CD14-positive monocyte (primary cell): ENCODE data around the gene REC8. TPM values are rescaled to one million over a fixed set of nuclear protein-coding genes. Genes with fewer than 3 reads are reported as not detected.
A peak's percentile ranks its signal among the peaks of the same experiment; 100 is the strongest.

Source experiments
- DNase-seq, 3 donors: peaks; one replicate each; pipeline ENCODE4 v3.0.0-alpha.2; 2011 to 2022
- H2AFZ ChIP-seq: 2 replicates; pipeline ENCODE4 v1.6.0; 2012; ENCODE audit warnings: mild to moderate bottlenecking, low read depth, low read length, inconsistent platforms; ENCODE audit not compliant: insufficient read depth, poor library complexity, severe bottlenecking
- H3K27ac ChIP-seq, 2 donors: 1 replicate in 1 of 2; 2 replicates in 1 of 2; pipeline ENCODE4 v1.5.1; 2012 to 2013; ENCODE audit warnings: low read length in 2 of 2, control low read depth in 1 of 2, inconsistent platforms in 1 of 2, low read depth in 1 of 2, mild to moderate bottlenecking in 1 of 2
- H3K27me3 ChIP-seq, 2 donors: one replicate each; pipeline versions ENCODE4 v1.6.0 to v1.6.1; 2011 to 2013; ENCODE audit warnings: low read length in 2 of 2; ENCODE audit not compliant: control insufficient read depth in 2 of 2, insufficient read depth in 2 of 2
- H3K36me3 ChIP-seq, 2 donors: replicated peaks in 1 of 2; 1 replicate in 1 of 2; 2 replicates in 1 of 2; pipeline versions ENCODE4 v1.5.1 to v1.6.1; 2012 to 2013; ENCODE audit warnings: low read length in 2 of 2, control low read depth in 1 of 2, inconsistent platforms in 1 of 2, mild to moderate bottlenecking in 1 of 2; ENCODE audit not compliant: insufficient read depth in 2 of 2, control insufficient read depth in 1 of 2
- H3K4me1 ChIP-seq, 2 donors: 1 replicate in 1 of 2; 2 replicates in 1 of 2; pipeline versions ENCODE4 v1.5.1 to v1.6.1; 2012 to 2013; ENCODE audit warnings: low read length in 2 of 2, control low read depth in 1 of 2, inconsistent platforms in 1 of 2, mild to moderate bottlenecking in 1 of 2, moderate library complexity in 1 of 2; ENCODE audit not compliant: insufficient read depth in 2 of 2, control insufficient read depth in 1 of 2
- H3K4me2 ChIP-seq: replicated peaks from 2 replicates; pipeline ENCODE3; 2012; ENCODE audit warnings: low read length, moderate library complexity, mild to moderate bottlenecking; ENCODE audit not compliant: poor library complexity, severe bottlenecking; ENCODE audit errors: extremely low read depth
- H3K4me3 ChIP-seq, 3 experiments: fragments of 200-600 bp in 1 of 3; sonication (generic) in 1 of 3; replicated peaks in 1 of 3; 1 replicate in 2 of 3; 2 replicates in 1 of 3; pipeline ENCODE4 v1.5.1; 2011 to 2013; ENCODE audit warnings: low read length in 3 of 3, mild to moderate bottlenecking in 3 of 3, control low read depth in 2 of 3, low read depth in 2 of 3, inconsistent platforms in 1 of 3, moderate library complexity in 1 of 3
- H3K79me2 ChIP-seq: 2 replicates; pipeline ENCODE4 v1.6.0; 2012; ENCODE audit warnings: mild to moderate bottlenecking, control low read depth, inconsistent platforms, low read length, moderate library complexity; ENCODE audit not compliant: insufficient read depth
- H3K9ac ChIP-seq: 2 replicates; pipeline ENCODE4 v1.6.0; 2017; ENCODE audit warnings: low read length, mild to moderate bottlenecking; ENCODE audit not compliant: insufficient read depth, poor library complexity, severe bottlenecking
- H3K9me3 ChIP-seq, 2 donors: replicated peaks in 1 of 2; 1 replicate in 1 of 2; 2 replicates in 1 of 2; pipeline versions ENCODE4 v1.5.1 to v1.6.1; 2012 to 2013; ENCODE audit warnings: low read length in 2 of 2, control low read depth in 1 of 2; ENCODE audit not compliant: control insufficient read depth in 1 of 2, insufficient read depth in 1 of 2
- H4K20me1 ChIP-seq: 2 replicates; pipeline ENCODE4 v1.6.0; 2012; ENCODE audit warnings: mild to moderate bottlenecking, low read length, control low read depth, moderate library complexity; ENCODE audit not compliant: insufficient read depth
- H3K27ac Mint-ChIP-seq, 7 donors: one replicate each; pipeline ENCODE4 v1.8.0; 2020; ENCODE audit warnings: mild to moderate bottlenecking in 7 of 7, mixed read lengths in 7 of 7, moderate library complexity in 6 of 7, inconsistent platforms in 2 of 7
- H3K27me3 Mint-ChIP-seq, 3 donors: one replicate each; pipeline ENCODE4 v1.8.0; 2021 to 2022; ENCODE audit warnings: low read depth in 3 of 3, mild to moderate bottlenecking in 3 of 3, mixed read lengths in 3 of 3, moderate library complexity in 3 of 3, inconsistent platforms in 1 of 3
- H3K36me3 Mint-ChIP-seq, 2 donors: one replicate each; pipeline ENCODE4 v1.8.0; 2020; ENCODE audit warnings: mixed read lengths in 2 of 2, inconsistent platforms in 1 of 2, mild to moderate bottlenecking in 1 of 2
- H3K4me1 Mint-ChIP-seq: one replicate; pipeline ENCODE4 v1.8.0; 2020; ENCODE audit warnings: mild to moderate bottlenecking, mixed read lengths
- H3K4me3 Mint-ChIP-seq, 2 donors: one replicate each; pipeline ENCODE4 v1.8.0; 2020; ENCODE audit warnings: mild to moderate bottlenecking in 2 of 2, mixed read lengths in 2 of 2, moderate library complexity in 1 of 2
- H3K9me3 Mint-ChIP-seq, 7 donors: one replicate each; pipeline ENCODE4 v1.8.0; 2020 to 2022; ENCODE audit warnings: mixed read lengths in 7 of 7, mild to moderate bottlenecking in 6 of 7, moderate library complexity in 6 of 7, inconsistent platforms in 2 of 7
- WGBS: methylation state at CpG from one replicate; pipeline ENCODE4 v1.1.5; 2013; ENCODE audit warnings: missing lambda C conversion rate; ENCODE audit not compliant: insufficient coverage; 5-methylcytosine and 5-hydroxymethylcytosine counted together
- intact Hi-C, 2 donors: fragments of 100-400 bp; cut with micrococcal nuclease; formaldehyde crosslinking; loops; one replicate each; pipeline versions ENCODE4 v1.15.0 to v1.15.1; 2023
- polyA plus RNA-seq, 3 donors: library from polyadenylated mRNA; depleted of rRNA in 1 of 3; unstranded in 2 of 3; stranded (reverse) in 1 of 3; fragments of 300-500 nt in 2 of 3; fragments of >200 nt in 1 of 3; fragmentation: Illumina TruSeq in 2 of 3; gene quantifications; 1 replicate in 2 of 3; 2 replicates in 1 of 3; pipeline ENCODE4 v1.2.3, GENCODE V29; 2012 to 2021
- TF ChIP-seq, protein P1 (sequence below): fragments of 200-600 bp; IDR thresholded peaks from one replicate; pipeline ENCODE4 v1.8.0; 2022; ENCODE audit warnings: antibody characterized with exemption, mild to moderate bottlenecking

Gene REC8
- polyA plus RNA-seq, 3 donors, result 1.4 to 46.4 (median 2.3) TPM

DNA sequence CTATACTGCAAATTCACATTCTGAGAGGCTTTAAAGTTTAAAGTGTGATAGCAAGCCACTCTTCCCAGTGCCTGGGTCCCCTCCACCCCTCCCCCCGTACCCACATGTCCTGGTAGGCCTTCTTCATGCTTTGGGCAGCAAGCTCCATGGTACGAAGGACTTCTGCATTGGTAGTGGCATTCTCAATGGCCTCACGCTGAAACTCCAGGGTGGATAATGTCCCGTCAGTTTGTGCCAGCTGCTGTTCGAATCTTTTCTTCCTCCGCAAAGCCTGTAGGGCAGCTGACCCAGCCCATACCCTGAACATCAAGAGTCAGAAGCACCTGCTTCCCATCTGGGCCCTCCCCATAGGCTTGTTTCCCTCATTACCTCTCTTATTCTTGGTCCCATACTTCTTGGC is 39.4 kb downstream of the REC8 start:
- Mint-ChIP-seq H3K4me1 (peaks cover 36% of the 10 kb centered on the region), H3K36me3 (peaks cover 51 to 52% of the 10 kb centered on the region in 2 donors)
- intact Hi-C loops, result loop anchor here in 1 of 2 donors (10.0 kb wide), 1 partner anchor 93 kb away; the partner anchor contains the start of gene CIDEB

GRCh38 chr14:24212924-24213865 is 41.3 kb downstream of the REC8 start, which contains the start of gene CHMP4A:
Gene CHMP4A, minus strand, starts transcription at chr14:24213488. Its CDS starts 49 bp downstream, at chr14:24213439.
- Histone ChIP-seq H3K36me3 (peaks cover 32 to 46% of the 10 kb centered on the region in 2 donors), H3K79me2 (peaks cover 34% of the 10 kb centered on the region), H3K27me3 (no peaks in the 10 kb centered on the region), H4K20me1 (peaks cover 5% of the 10 kb centered on the region), H3K4me2 (peak within 1 kb of the TSS; percentile 70), H3K9ac (peak within 1 kb of the TSS; percentile 96), H3K27ac (peak within 1 kb of the TSS; percentile 98 to 99), H3K4me3 (peak within 1 kb of the TSS; percentile 50 to 84 (median 81)), H2AFZ (peak within 1 kb of the TSS; percentile 69), H3K9me3 (no peaks in the 10 kb centered on the region), H3K4me1 (peaks cover 30 to 36% of the 10 kb centered on the region in 2 donors)
- no peaks in the 10 kb centered on the region for H3K9me3 Mint-ChIP-seq
- TF ChIP-seq, protein P1, sequence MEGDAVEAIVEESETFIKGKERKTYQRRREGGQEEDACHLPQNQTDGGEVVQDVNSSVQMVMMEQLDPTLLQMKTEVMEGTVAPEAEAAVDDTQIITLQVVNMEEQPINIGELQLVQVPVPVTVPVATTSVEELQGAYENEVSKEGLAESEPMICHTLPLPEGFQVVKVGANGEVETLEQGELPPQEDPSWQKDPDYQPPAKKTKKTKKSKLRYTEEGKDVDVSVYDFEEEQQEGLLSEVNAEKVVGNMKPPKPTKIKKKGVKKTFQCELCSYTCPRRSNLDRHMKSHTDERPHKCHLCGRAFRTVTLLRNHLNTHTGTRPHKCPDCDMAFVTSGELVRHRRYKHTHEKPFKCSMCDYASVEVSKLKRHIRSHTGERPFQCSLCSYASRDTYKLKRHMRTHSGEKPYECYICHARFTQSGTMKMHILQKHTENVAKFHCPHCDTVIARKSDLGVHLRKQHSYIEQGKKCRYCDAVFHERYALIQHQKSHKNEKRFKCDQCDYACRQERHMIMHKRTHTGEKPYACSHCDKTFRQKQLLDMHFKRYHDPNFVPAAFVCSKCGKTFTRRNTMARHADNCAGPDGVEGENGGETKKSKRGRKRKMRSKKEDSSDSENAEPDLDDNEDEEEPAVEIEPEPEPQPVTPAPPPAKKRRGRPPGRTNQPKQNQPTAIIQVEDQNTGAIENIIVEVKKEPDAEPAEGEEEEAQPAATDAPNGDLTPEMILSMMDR, result no peak
- peaks cover 0 to 4% (median 0%) of the 10 kb centered on the region in 3 donors for H3K27me3 Mint-ChIP-seq
- intact Hi-C loops, result loop anchor here in 1 of 2 donors (10.0 kb wide), 1 partner anchor 92 kb away; the partner anchor contains the start of gene CIDEB
- H3K4me3 Mint-ChIP-seq, result peak within 1 kb of the TSS; percentile 87 to 94
- under 1% methylated on average over 30 of the region's 53 CpGs for WGBS
- peak within 1 kb of the TSS; percentile 95 to 100 (median 99) for H3K27ac Mint-ChIP-seq
- peaks cover 45 to 48% of the 10 kb centered on the region in 2 donors for H3K36me3 Mint-ChIP-seq
- peak; percentile 97 to 99 (median 98) for DNase-seq
- peaks cover 35% of the 10 kb centered on the region for H3K4me1 Mint-ChIP-seq

More for the DNA sequence above, 39.4 kb downstream of the REC8 start:
- Histone ChIP-seq H3K4me2 (no peak overlapping the region), H3K4me3 (no peak overlapping the region), H3K27ac (peak overlapping the region in 1 of 2 donors; percentile 33), H3K4me1 (peaks cover 28 to 35% of the 10 kb centered on the region in 2 donors), H3K36me3 (peaks cover 46 to 55% of the 10 kb centered on the region in 2 donors), H3K9me3 (no peaks in the 10 kb centered on the region), H2AFZ (no peak overlapping the region), H3K79me2 (peaks cover 39% of the 10 kb centered on the region), H4K20me1 (peaks cover 24% of the 10 kb centered on the region), H3K27me3 (no peaks in the 10 kb centered on the region), H3K9ac (no peak overlapping the region)
- Mint-ChIP-seq H3K27ac (peak overlapping the region in 3 of 7 donors; percentile 2 to 100 (median 77)), H3K27me3 (peaks cover 0 to 4% (median 0%) of the 10 kb centered on the region in 3 donors), H3K4me3 (no peak overlapping the region), H3K9me3 (no peaks in the 10 kb centered on the region)
- TF ChIP-seq, protein P1, result no peak
- DNase-seq, result no peak
- 98% methylated on average over 5 of the region's 6 CpGs for WGBS
